HCT116 (cell line): ENCODE results near the gene TFEB. TPM values are rescaled to one million over a fixed set of nuclear protein-coding genes. Genes with fewer than 3 reads are reported as not detected.

Experiments used
- ATAC-seq: fragments of 200-7000 bp; cut with Tn5 transposase; 2 replicates; pipeline ENCODE4 v1.9.1; 2020; ENCODE audit warnings: mild to moderate bottlenecking, moderate library complexity
- BruUV-seq: library from RNA; stranded (reverse); fragments of 400-500 nt; replicated peaks from 2 replicates; lab custom pipeline; 2021; lab: Mats Ljungman, UMichigan
- CTCF ChIA-PET: fragments of 300-600 bp; sonication (Branson Sonifier 250); formaldehyde crosslinking; loops from one replicate; lab custom pipeline; 2021; ENCODE audit warnings: antibody characterized with exemption; lab: Charles Lee
- POLR2A ChIA-PET: fragments of 300-600, 350-600 bp; sonication (Branson Sonifier 250); formaldehyde crosslinking; loops from one replicate; lab custom pipeline; 2021; ENCODE audit warnings: antibody characterized with exemption; lab: Charles Lee
- RAD21 ChIA-PET, 2 experiments: fragments of 300-600 bp; sonication (Branson Sonifier 250); formaldehyde crosslinking; loops; one replicate each; lab custom pipeline; 2023; ENCODE audit warnings: low total read pairs in 2 of 2; ENCODE audit not compliant: uncharacterized antibody in 2 of 2, unreplicated experiment in 2 of 2, low non-redundant PET in 1 of 2; lab: Charles Lee
- DNase-seq: peaks from one replicate; pipeline ENCODE4 v3.0.0-alpha.2; 2010; ENCODE audit warnings: low read depth, low spot score
- H2AFZ ChIP-seq: fragments of 200-600 bp; shearing (Covaris generic), sonication (generic); 2 replicates; pipeline ENCODE4 v1.6.1; 2017; ENCODE audit warnings: low read depth, mixed run types, mixed read lengths, antibody characterized with exemption, low read length; ENCODE audit not compliant: poor library complexity, severe bottlenecking
- H3K27ac ChIP-seq: 2 replicates; pipeline ENCODE4 v1.5.1; 2012; ENCODE audit warnings: low read depth, low read length
- H3K27me3 ChIP-seq: fragments of 200-600 bp; sonication (generic); 2 replicates; pipeline ENCODE4 v1.6.1; 2016; ENCODE audit warnings: mixed run types, low read length, mixed read lengths; ENCODE audit not compliant: insufficient read depth
- H3K36me3 ChIP-seq, 2 experiments: fragments of 200-500 bp in 1 of 2; fragments of 200-600 bp in 1 of 2; sonication (Bioruptor generic) in 1 of 2; sonication (generic) in 1 of 2; 2 replicates each; pipeline versions ENCODE4 v1.5.1 to v1.6.1; 2014 to 2016; ENCODE audit warnings: low read length in 2 of 2, inconsistent platforms in 1 of 2, mixed read lengths in 1 of 2, mixed run types in 1 of 2; ENCODE audit not compliant: insufficient read depth in 2 of 2, control insufficient read depth in 1 of 2
- H3K4me1 ChIP-seq, 2 experiments: fragments of 200-600 bp in 1 of 2; sonication (generic) in 1 of 2; 2 replicates each; pipeline versions ENCODE4 v1.5.1 to v1.6.1; 2012 to 2017; ENCODE audit warnings: low read length in 2 of 2, inconsistent platforms in 1 of 2, mild to moderate bottlenecking in 1 of 2, mixed read lengths in 1 of 2, mixed run types in 1 of 2, moderate library complexity in 1 of 2; ENCODE audit not compliant: insufficient read depth in 2 of 2, control insufficient read depth in 1 of 2
- H3K4me2 ChIP-seq: fragments of 200-600 bp; sonication (generic); 2 replicates; pipeline ENCODE4 v1.6.1; 2017; ENCODE audit warnings: mixed run types, low read length, mixed read lengths
- H3K4me3 ChIP-seq, 2 experiments: fragments of 200-600 bp in 1 of 2; sonication (generic) in 1 of 2; replicated peaks in 1 of 2; 2 replicates each; pipeline ENCODE4 v1.5.1; 2011 to 2016; ENCODE audit warnings: low read length in 2 of 2, control low read depth in 1 of 2, low read depth in 1 of 2, mild to moderate bottlenecking in 1 of 2, mixed read lengths in 1 of 2, mixed run types in 1 of 2
- H3K79me2 ChIP-seq: fragments of 200-600 bp; sonication (generic); 2 replicates; pipeline ENCODE4 v1.6.1; 2017; ENCODE audit warnings: mild to moderate bottlenecking, mixed run types, low read length, moderate library complexity, mixed read lengths; ENCODE audit not compliant: insufficient read depth
- H3K9ac ChIP-seq: fragments of 200-600 bp; sonication (generic); 2 replicates; pipeline ENCODE4 v1.6.1; 2016; ENCODE audit warnings: low read length, mixed read lengths
- H3K9me2 ChIP-seq: fragments of 200-600 bp; sonication (generic), shearing (Covaris generic); 2 replicates; pipeline ENCODE4 v1.6.1; 2017; ENCODE audit warnings: mixed run types, mild to moderate bottlenecking, moderate library complexity; ENCODE audit not compliant: insufficient read depth
- H3K9me3 ChIP-seq, 2 experiments: fragments of 200-500 bp in 1 of 2; fragments of 200-600 bp in 1 of 2; sonication (Bioruptor generic) in 1 of 2; sonication (generic) in 1 of 2; 2 replicates each; pipeline ENCODE4 v1.6.1; 2014 to 2017; ENCODE audit warnings: low read length in 2 of 2, mixed read lengths in 2 of 2, inconsistent platforms in 1 of 2, low read depth in 1 of 2, mild to moderate bottlenecking in 1 of 2, mixed run types in 1 of 2, moderate library complexity in 1 of 2; ENCODE audit not compliant: control insufficient read depth in 1 of 2, insufficient read depth in 1 of 2
- H4K20me1 ChIP-seq: fragments of 200-600 bp; sonication (generic), shearing (Covaris generic); 2 replicates; pipeline ENCODE4 v1.6.1; 2017; ENCODE audit warnings: mixed run types, mild to moderate bottlenecking, moderate library complexity; ENCODE audit not compliant: insufficient read depth
- CBX3 ChIP-seq: IDR thresholded peaks from 2 replicates; pipeline ENCODE4 v1.6.1; 2012; ENCODE audit warnings: low read depth
- CEBPB ChIP-seq: IDR thresholded peaks from 2 replicates; pipeline ENCODE4 v1.6.1; 2012; ENCODE audit warnings: low read depth
- CTCF ChIP-seq, 3 experiments: fragments of 200-600 bp in 1 of 3; sonication (generic) in 1 of 3; IDR thresholded peaks in 2 of 3; conservative IDR thresholded peaks in 1 of 3; 2 replicates each; pipeline ENCODE4 v1.5.1; 2012 to 2017; ENCODE audit warnings: low read depth in 2 of 3, low read length in 2 of 3, antibody characterized with exemption in 1 of 3, borderline replicate concordance in 1 of 3, control low read depth in 1 of 3, mild to moderate bottlenecking in 1 of 3, mixed read lengths in 1 of 3, mixed run types in 1 of 3, moderate library complexity in 1 of 3; ENCODE audit not compliant: insufficient read depth in 1 of 3
- ELF1 ChIP-seq: IDR thresholded peaks from 2 replicates; pipeline ENCODE4 v1.6.1; 2012; ENCODE audit warnings: low read depth, borderline replicate concordance
- EZH2 ChIP-seq: fragments of 200-600 bp; sonication (generic); IDR thresholded peaks from 2 replicates; pipeline ENCODE4 v1.6.1; 2017; ENCODE audit warnings: antibody characterized with exemption, mixed run types
- FOSL1 ChIP-seq: IDR thresholded peaks from 2 replicates; pipeline ENCODE4 v1.6.1; 2012; ENCODE audit warnings: low read depth
- MAX ChIP-seq: IDR thresholded peaks from 2 replicates; pipeline ENCODE4 v1.6.1; 2012
- POLR2AphosphoS5 ChIP-seq: IDR thresholded peaks from 2 replicates; pipeline ENCODE4 v1.6.1; 2011; ENCODE audit warnings: mild to moderate bottlenecking, low read depth, low read length, moderate library complexity
- SIN3A ChIP-seq: IDR thresholded peaks from 2 replicates; pipeline ENCODE4 v1.6.1; 2012; ENCODE audit warnings: low read depth
- SRF ChIP-seq: IDR thresholded peaks from 2 replicates; pipeline ENCODE4 v1.6.1; 2012; ENCODE audit warnings: low read depth
- TCF7L2 ChIP-seq: IDR thresholded peaks from 2 replicates; pipeline ENCODE4 v1.7.0; 2011; ENCODE audit warnings: borderline replicate concordance, inconsistent platforms; ENCODE audit not compliant: insufficient read depth, insufficient read length; ENCODE audit errors: extremely low read depth
- YY1 ChIP-seq: IDR thresholded peaks from 2 replicates; pipeline ENCODE4 v1.6.1; 2011; ENCODE audit warnings: low read length, low read depth, moderate library complexity, mild to moderate bottlenecking; ENCODE audit not compliant: insufficient replicate concordance; ENCODE audit errors: extremely low read depth
- ZFX ChIP-seq: fragments of 450-650 bp; IDR thresholded peaks from 2 replicates; pipeline ENCODE4 v1.6.1; 2017
- ZNF274 ChIP-seq: fragments of 200-500 bp; sonication (Bioruptor generic); IDR thresholded peaks from 2 replicates; pipeline ENCODE4 v1.6.1; 2014; ENCODE audit warnings: mild to moderate bottlenecking, low read depth, low read length, inconsistent platforms
- intact Hi-C: fragments of 100-400 bp; cut with micrococcal nuclease; formaldehyde crosslinking; loops from 2 replicates; pipeline ENCODE4 v1.10.0; 2022
- total RNA-seq: library from RNA; stranded (reverse); gene quantifications from one replicate; pipeline ENCODE4 v1.2.1, GENCODE V29; 2021; ENCODE audit not compliant: unreplicated experiment
- TF ChIP-seq, protein P1 (sequence below): IDR thresholded peaks from 2 replicates; pipeline ENCODE4 v1.6.1; 2012; ENCODE audit warnings: low read depth
- TF ChIP-seq, protein P2 (sequence below): IDR thresholded peaks from 2 replicates; pipeline ENCODE4 v1.6.1; 2012

TFEB gene
- total RNA-seq, 1 experiment from 2014 or later, result 4.8 TPM

GRCh38 chr6:41670703-41671360 is 64.6 kb downstream of the TFEB start:
- no peak overlapping the region for H2AFZ ChIP-seq
- H3K9me2 ChIP-seq, result no peaks in the 10 kb centered on the region
- CTCF ChIA-PET, result no interaction called here
- H3K27ac ChIP-seq, result no peak overlapping the region
- BruUV-seq, result no TSS peak
- RAD21 ChIA-PET, result no interaction called here
- DNase-seq (no peak), ATAC-seq (no peak)
- H3K36me3 ChIP-seq, result no peaks in the 10 kb centered on the region
- intact Hi-C loops, result no loop called here
- no peaks in the 10 kb centered on the region for H4K20me1 ChIP-seq
- no peaks in the 10 kb centered on the region for H3K79me2 ChIP-seq
- TF ChIP-seq CBX3, result no peak
- no peak for TF ChIP-seq CTCF (IDR thresholded peaks at IDR 0.05 in 2 of 3, conservative IDR thresholded peaks at IDR 0.05 in 1 of 3; ENCODE audit: borderline replicate concordance in 1 of 3, insufficient read depth in 1 of 3, low read depth in 2 of 3, low read length in 2 of 3)
- no peak for TF ChIP-seq ZFX
- TF ChIP-seq ZNF274, result no peak
- no peak for TF ChIP-seq ELF1
- TF ChIP-seq FOSL1, result no peak
- no peak for TF ChIP-seq YY1
- TF ChIP-seq POLR2AphosphoS5, result no peak
- no peak for TF ChIP-seq SRF
- no peak for TF ChIP-seq TCF7L2
- no peak for TF ChIP-seq CEBPB
- TF ChIP-seq, protein P1, sequence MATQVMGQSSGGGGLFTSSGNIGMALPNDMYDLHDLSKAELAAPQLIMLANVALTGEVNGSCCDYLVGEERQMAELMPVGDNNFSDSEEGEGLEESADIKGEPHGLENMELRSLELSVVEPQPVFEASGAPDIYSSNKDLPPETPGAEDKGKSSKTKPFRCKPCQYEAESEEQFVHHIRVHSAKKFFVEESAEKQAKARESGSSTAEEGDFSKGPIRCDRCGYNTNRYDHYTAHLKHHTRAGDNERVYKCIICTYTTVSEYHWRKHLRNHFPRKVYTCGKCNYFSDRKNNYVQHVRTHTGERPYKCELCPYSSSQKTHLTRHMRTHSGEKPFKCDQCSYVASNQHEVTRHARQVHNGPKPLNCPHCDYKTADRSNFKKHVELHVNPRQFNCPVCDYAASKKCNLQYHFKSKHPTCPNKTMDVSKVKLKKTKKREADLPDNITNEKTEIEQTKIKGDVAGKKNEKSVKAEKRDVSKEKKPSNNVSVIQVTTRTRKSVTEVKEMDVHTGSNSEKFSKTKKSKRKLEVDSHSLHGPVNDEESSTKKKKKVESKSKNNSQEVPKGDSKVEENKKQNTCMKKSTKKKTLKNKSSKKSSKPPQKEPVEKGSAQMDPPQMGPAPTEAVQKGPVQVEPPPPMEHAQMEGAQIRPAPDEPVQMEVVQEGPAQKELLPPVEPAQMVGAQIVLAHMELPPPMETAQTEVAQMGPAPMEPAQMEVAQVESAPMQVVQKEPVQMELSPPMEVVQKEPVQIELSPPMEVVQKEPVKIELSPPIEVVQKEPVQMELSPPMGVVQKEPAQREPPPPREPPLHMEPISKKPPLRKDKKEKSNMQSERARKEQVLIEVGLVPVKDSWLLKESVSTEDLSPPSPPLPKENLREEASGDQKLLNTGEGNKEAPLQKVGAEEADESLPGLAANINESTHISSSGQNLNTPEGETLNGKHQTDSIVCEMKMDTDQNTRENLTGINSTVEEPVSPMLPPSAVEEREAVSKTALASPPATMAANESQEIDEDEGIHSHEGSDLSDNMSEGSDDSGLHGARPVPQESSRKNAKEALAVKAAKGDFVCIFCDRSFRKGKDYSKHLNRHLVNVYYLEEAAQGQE, result no peak
- TF ChIP-seq, protein P2, sequence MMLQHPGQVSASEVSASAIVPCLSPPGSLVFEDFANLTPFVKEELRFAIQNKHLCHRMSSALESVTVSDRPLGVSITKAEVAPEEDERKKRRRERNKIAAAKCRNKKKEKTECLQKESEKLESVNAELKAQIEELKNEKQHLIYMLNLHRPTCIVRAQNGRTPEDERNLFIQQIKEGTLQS, result no peak
- TF ChIP-seq SIN3A, result no peak
- TF ChIP-seq EZH2, result no peak
- TF ChIP-seq MAX, result no peak
- H3K4me2 ChIP-seq, result no peak overlapping the region
- peaks cover 3% of the 10 kb centered on the region; the same call in 1 of the 2 replicates for H3K27me3 ChIP-seq
- H3K9ac ChIP-seq, result no peak overlapping the region
- POLR2A ChIA-PET, result no interaction called here
- H3K4me1 ChIP-seq, result no peaks in the 10 kb centered on the region
- H3K9me3 ChIP-seq, result no peaks in the 10 kb centered on the region
- H3K4me3 ChIP-seq, result no peak overlapping the region
